DND-41 (cell line): ENCODE data around the gene TM4SF4.

Experiments
- ATAC-seq: fragments of 200-7000 bp; cut with Tn5 transposase; 3 replicates; pipeline ENCODE4 v1.9.1; 2021; ENCODE audit warnings: low read depth; ENCODE audit not compliant: insufficient read depth
- DNase-seq: peaks from one replicate; pipeline ENCODE4 v3.0.0-alpha.2; 2020
- H2AFZ ChIP-seq: 2 replicates; pipeline ENCODE4 v1.6.0; 2012; ENCODE audit warnings: low read depth, low read length
- H3K27ac ChIP-seq: 2 replicates; pipeline ENCODE4 v1.5.1; 2012; ENCODE audit warnings: low read length, inconsistent platforms
- H3K27me3 ChIP-seq: fragments of 200-600 bp; sonication (generic); 2 replicates; pipeline ENCODE4 v1.6.0; 2012; ENCODE audit warnings: low read length, mild to moderate bottlenecking, inconsistent platforms; ENCODE audit not compliant: insufficient read depth, poor library complexity
- H3K36me3 ChIP-seq: 2 replicates; pipeline ENCODE4 v1.5.1; 2012; ENCODE audit warnings: low read length, inconsistent platforms; ENCODE audit not compliant: insufficient read depth
- H3K4me1 ChIP-seq: 2 replicates; pipeline ENCODE4 v1.5.1; 2012; ENCODE audit warnings: mild to moderate bottlenecking, low read length; ENCODE audit not compliant: insufficient read depth
- H3K4me2 ChIP-seq: 2 replicates; pipeline ENCODE4 v1.6.0; 2012; ENCODE audit warnings: mild to moderate bottlenecking, moderate library complexity, low read length, inconsistent platforms; ENCODE audit not compliant: insufficient read depth
- H3K4me3 ChIP-seq, 2 experiments: fragments of 200-600 bp in 1 of 2; shearing (Covaris generic) in 1 of 2; 2 replicates each; pipeline ENCODE4 v1.5.1; 2012 to 2016; ENCODE audit warnings: inconsistent platforms in 2 of 2, low read length in 2 of 2, mild to moderate bottlenecking in 2 of 2, low read depth in 1 of 2, moderate library complexity in 1 of 2
- H3K79me2 ChIP-seq: 2 replicates; pipeline ENCODE4 v1.6.0; 2012; ENCODE audit warnings: low read length, inconsistent platforms; ENCODE audit not compliant: insufficient read depth
- H3K9ac ChIP-seq: 2 replicates; pipeline ENCODE4 v1.6.0; 2012; ENCODE audit warnings: low read depth, mild to moderate bottlenecking, inconsistent platforms, low read length, moderate library complexity
- H3K9me3 ChIP-seq: 2 replicates; pipeline ENCODE4 v1.5.1; 2012; ENCODE audit warnings: low read length, moderate library complexity, mild to moderate bottlenecking, inconsistent platforms; ENCODE audit not compliant: insufficient read depth, severe bottlenecking
- H4K20me1 ChIP-seq: 2 replicates; pipeline ENCODE4 v1.6.0; 2012; ENCODE audit warnings: low read length; ENCODE audit not compliant: insufficient read depth
- CTCF ChIP-seq: IDR thresholded peaks from 2 replicates; pipeline ENCODE4 v1.5.1; 2012; ENCODE audit warnings: borderline replicate concordance, low read length, moderate library complexity, mild to moderate bottlenecking; ENCODE audit not compliant: poor library complexity, severe bottlenecking; ENCODE audit errors: extremely low read depth
- EZH2 ChIP-seq: IDR thresholded peaks from 3 replicates; pipeline ENCODE4 v1.6.1; 2012; ENCODE audit warnings: borderline replicate concordance, low read depth, mild to moderate bottlenecking, moderate library complexity, low read length, inconsistent platforms; ENCODE audit not compliant: severe bottlenecking

Gene TM4SF4

GRCh38 chr3:149552700-149553099 lies 78.2 kb downstream of the TM4SF4 start:
- H3K79me2 ChIP-seq = no peaks in the 10 kb centered on the region
- no peak for DNase-seq
- no peaks in the 10 kb centered on the region for H3K36me3 ChIP-seq

More at GRCh38 chr3:149552700-149553099, 78.2 kb downstream of the TM4SF4 start:
- H3K4me3 ChIP-seq = no peak overlapping the region
- no peak overlapping the region for H3K27ac ChIP-seq
- no peaks in the 10 kb centered on the region for H3K4me1 ChIP-seq
- H3K9ac ChIP-seq = no peak overlapping the region
- no peak overlapping the region for H2AFZ ChIP-seq
- H3K9me3 ChIP-seq = no peaks in the 10 kb centered on the region
- no peak overlapping the region for H3K4me2 ChIP-seq
- TF ChIP-seq EZH2 = no peak
- TF ChIP-seq CTCF = no peak
- no peaks in the 10 kb centered on the region for H4K20me1 ChIP-seq
- no peaks in the 10 kb centered on the region for H3K27me3 ChIP-seq
- no peak for ATAC-seq
